Measurements from ENCODE around the gene NTM.

DNA sequence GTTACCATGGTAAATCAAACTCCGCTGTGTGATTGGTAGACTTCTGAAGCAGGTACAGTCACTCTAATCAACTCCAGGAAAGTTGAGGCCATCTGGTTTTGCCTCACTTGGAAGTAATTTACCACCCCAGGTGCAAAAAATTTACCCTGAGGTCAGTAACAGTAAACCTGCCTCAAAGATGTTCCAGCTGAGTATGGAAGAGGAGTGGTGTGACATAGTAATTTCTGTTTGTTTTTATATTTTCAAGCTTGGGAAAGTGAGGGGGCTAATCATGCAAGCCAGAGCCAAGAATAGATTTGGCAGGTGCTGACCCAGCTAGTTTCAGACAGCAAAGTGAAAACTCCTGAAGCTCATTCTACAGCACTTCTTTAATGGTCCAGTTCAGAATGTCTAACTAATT lies 691.6 kb downstream of the NTM start:
- TF ChIP-seq, protein P1, sequence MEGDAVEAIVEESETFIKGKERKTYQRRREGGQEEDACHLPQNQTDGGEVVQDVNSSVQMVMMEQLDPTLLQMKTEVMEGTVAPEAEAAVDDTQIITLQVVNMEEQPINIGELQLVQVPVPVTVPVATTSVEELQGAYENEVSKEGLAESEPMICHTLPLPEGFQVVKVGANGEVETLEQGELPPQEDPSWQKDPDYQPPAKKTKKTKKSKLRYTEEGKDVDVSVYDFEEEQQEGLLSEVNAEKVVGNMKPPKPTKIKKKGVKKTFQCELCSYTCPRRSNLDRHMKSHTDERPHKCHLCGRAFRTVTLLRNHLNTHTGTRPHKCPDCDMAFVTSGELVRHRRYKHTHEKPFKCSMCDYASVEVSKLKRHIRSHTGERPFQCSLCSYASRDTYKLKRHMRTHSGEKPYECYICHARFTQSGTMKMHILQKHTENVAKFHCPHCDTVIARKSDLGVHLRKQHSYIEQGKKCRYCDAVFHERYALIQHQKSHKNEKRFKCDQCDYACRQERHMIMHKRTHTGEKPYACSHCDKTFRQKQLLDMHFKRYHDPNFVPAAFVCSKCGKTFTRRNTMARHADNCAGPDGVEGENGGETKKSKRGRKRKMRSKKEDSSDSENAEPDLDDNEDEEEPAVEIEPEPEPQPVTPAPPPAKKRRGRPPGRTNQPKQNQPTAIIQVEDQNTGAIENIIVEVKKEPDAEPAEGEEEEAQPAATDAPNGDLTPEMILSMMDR (IDR thresholded peaks at IDR 0.05; ENCODE audit: low read length) = no peak
- TF ChIP-seq EZH2 (IDR thresholded peaks at IDR 0.05; ENCODE audit: borderline replicate concordance, low read length) = no peak

Measured in OCI-LY1 (cell line).